Astrocyte (in vitro differentiated cells and primary cell): ENCODE measurements around the gene LTB.

ENCODE experiments used
- CTCF ChIP-seq: IDR thresholded peaks from 2 replicates; pipeline ENCODE4 v1.5.1; 2011; ENCODE audit warnings: low read depth, mild to moderate bottlenecking, inconsistent platforms, low read length, moderate library complexity; ENCODE audit not compliant: insufficient read depth
- EZH2 ChIP-seq: IDR thresholded peaks from 2 replicates; pipeline ENCODE4 v1.6.1; 2012; ENCODE audit warnings: mild to moderate bottlenecking, low read length, inconsistent platforms; ENCODE audit not compliant: insufficient read depth

DNA sequence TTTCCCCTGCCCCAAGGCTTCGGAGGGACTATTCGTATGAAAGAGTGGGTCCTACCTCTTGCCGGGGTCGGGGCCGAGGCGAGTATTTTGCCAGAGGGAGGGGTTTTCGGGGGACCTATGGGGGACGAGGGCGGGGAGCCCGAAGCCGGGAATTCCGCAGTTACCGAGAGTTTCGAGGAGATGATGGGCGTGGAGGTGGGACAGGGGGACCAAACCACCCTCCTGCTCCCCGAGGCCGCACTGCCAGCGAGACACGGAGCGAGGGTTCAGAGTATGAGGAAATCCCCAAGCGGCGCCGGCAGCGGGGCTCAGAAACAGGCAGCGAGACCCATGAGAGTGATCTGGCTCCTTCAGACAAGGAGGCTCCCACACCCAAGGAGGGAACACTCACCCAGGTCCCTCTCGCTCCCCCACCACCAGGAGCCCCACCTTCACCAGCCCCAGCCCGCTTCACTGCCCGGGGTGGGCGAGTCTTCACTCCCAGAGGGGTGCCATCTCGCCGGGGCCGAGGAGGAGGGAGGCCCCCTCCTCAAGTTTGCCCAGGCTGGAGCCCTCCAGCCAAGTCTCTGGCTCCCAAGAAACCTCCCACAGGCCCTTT, 49.6 kb upstream of the LTB start:
- no peak for TF ChIP-seq CTCF
- TF ChIP-seq EZH2 = no peak
